Measurements from ENCODE around the gene KLRF2.

GRCh38 chr12:9888665-9889273 lies 7.5 kb downstream of the KLRF2 start:
- TF ChIP-seq ZNF274 (IDR thresholded peaks at IDR 0.05; ENCODE audit: low read depth, low read length): no peak
- TF ChIP-seq YY1 (IDR thresholded peaks at IDR 0.05; ENCODE audit: insufficient read depth, insufficient read length): no peak
- no peak for TF ChIP-seq SUZ12 (IDR thresholded peaks at IDR 0.05; ENCODE audit: extremely low read depth, insufficient read depth, insufficient read length)
